Suppressor macrophage treated with lipopolysaccharide for 4 hours (primary cell): Measurements from ENCODE around the gene APIP.

Experiments
- DNase-seq: peaks from one replicate; pipeline ENCODE4 v3.0.0-alpha.2; 2020

APIP gene

DNA sequence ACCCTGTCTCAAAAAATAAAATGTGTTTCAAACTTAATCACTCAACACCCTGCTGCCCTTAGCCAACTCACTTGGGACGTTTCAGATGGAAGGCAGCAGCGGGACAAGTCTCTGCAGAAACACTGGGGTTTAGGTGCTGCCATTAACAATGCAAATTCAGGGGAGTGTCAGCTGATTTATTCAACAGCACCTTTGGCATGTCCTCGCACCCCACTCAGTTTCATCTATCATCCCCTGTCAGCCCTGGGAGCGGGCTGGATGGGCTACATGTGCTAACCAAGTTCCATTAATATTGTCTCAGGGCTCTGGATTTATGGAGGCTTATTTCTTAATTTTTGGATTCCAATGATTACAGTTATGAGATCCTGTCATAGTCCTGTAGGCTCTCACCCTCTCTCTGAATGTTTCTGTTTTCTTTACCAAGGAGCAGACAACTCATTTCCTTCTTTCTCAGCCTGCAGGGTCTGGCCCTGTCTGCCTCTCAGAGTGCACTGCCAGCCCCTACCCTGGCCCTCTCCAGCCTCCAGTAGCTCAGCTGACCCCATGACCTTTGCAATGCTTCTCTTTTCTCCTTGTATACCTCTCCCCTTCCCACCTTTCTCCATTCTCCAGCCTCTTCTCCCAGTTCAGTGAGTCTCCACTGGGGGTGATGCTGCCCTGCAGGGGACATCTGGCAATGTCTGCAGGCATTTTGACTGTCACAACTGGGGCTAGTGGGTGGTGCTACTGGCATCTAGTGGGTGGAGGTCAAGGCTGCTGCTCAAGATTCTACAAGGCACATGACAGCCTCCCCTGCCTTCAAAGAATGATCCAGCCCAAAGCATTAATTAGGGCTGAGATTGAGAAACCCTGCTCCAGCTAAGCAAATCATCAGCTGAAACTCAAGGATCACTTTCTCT is 79.0 kb downstream of the APIP start:
- DNase-seq, result peak; percentile 12

GRCh38 chr11:34833602-34834001 is 82.6 kb downstream of the APIP start:
- DNase-seq, result no peak
